GM12878 (cell line): ENCODE measurements around the gene HTRA2. TPM values are rescaled to one million over a fixed set of nuclear protein-coding genes. Genes with fewer than 3 reads are reported as not detected.

Experiments used
- BACH1 ChIP-seq: fragments of 450-650 bp; IDR thresholded peaks from 2 replicates; pipeline ENCODE4 v1.6.1; 2017; ENCODE audit warnings: mild to moderate bottlenecking, borderline replicate concordance
- BCLAF1 ChIP-seq: fragments of 450-650 bp; IDR thresholded peaks from 2 replicates; pipeline ENCODE4 v1.6.1; 2017; ENCODE audit warnings: antibody characterized with exemption, mild to moderate bottlenecking, moderate library complexity
- BHLHE40 ChIP-seq, 2 experiments: fragments of 450-650 bp in 1 of 2; IDR thresholded peaks; 2 replicates each; pipeline ENCODE4 v1.6.1; 2011 to 2017; ENCODE audit warnings: low read depth in 2 of 2, borderline replicate concordance in 1 of 2, improper control_type of control experiment in 1 of 2, low read length in 1 of 2, mild to moderate bottlenecking in 1 of 2
- DPF2 ChIP-seq: fragments of 450-650 bp; IDR thresholded peaks from 2 replicates; pipeline ENCODE4 v1.6.1; 2017; ENCODE audit warnings: mild to moderate bottlenecking
- ESRRA ChIP-seq: IDR thresholded peaks from 2 replicates; pipeline ENCODE4 v1.6.1; 2012; ENCODE audit warnings: mild to moderate bottlenecking, low read length, improper control_type of control experiment
- FOXM1 ChIP-seq: IDR thresholded peaks from 2 replicates; pipeline ENCODE4 v1.6.1; 2012; ENCODE audit warnings: low read depth, mild to moderate bottlenecking, inconsistent platforms, low read length, moderate library complexity
- IRF3 ChIP-seq: fragments of 450-650 bp; IDR thresholded peaks from 2 replicates; pipeline ENCODE4 v1.6.1; 2014; ENCODE audit warnings: mild to moderate bottlenecking
- MXI1 ChIP-seq: fragments of 150-350 bp; IDR thresholded peaks from 2 replicates; pipeline ENCODE4 v1.6.1; 2011; ENCODE audit warnings: low read depth, mild to moderate bottlenecking, inconsistent platforms, low read length, improper control_type of control experiment
- NFXL1 ChIP-seq: fragments of 450-650 bp; IDR thresholded peaks from 2 replicates; pipeline ENCODE4 v1.6.1; 2017; ENCODE audit warnings: antibody characterized with exemption, mild to moderate bottlenecking, borderline replicate concordance
- NFYB ChIP-seq: IDR thresholded peaks from 2 replicates; pipeline ENCODE4 v1.6.1; 2011; ENCODE audit warnings: low read depth, mild to moderate bottlenecking, low read length, improper control_type of control experiment, moderate library complexity; ENCODE audit not compliant: insufficient read depth
- NKRF ChIP-seq: fragments of 450-650 bp; conservative IDR thresholded peaks from 2 replicates; pipeline ENCODE4 v1.6.1; 2017; ENCODE audit warnings: mild to moderate bottlenecking, moderate library complexity
- NR2F1 ChIP-seq: fragments of 450-650 bp; conservative IDR thresholded peaks from 2 replicates; pipeline ENCODE4 v1.6.1; 2017; ENCODE audit warnings: mild to moderate bottlenecking
- NRF1 ChIP-seq: conservative IDR thresholded peaks from 2 replicates; pipeline ENCODE4 v1.6.1; 2011; ENCODE audit warnings: mild to moderate bottlenecking, low read depth, low read length, improper control_type of control experiment
- PML ChIP-seq: IDR thresholded peaks from 2 replicates; pipeline ENCODE4 v1.6.1; 2012; ENCODE audit warnings: low read length, inconsistent platforms
- POLR2A ChIP-seq: IDR thresholded peaks from 2 replicates; pipeline ENCODE4 v1.6.1; 2011; ENCODE audit warnings: low read depth, mild to moderate bottlenecking, low read length
- SMARCA5 ChIP-seq: fragments of 450-650 bp; IDR thresholded peaks from 2 replicates; pipeline ENCODE4 v1.6.1; 2017; ENCODE audit warnings: mild to moderate bottlenecking
- USF2 ChIP-seq: IDR thresholded peaks from 2 replicates; pipeline ENCODE4 v1.6.1; 2011; ENCODE audit warnings: low read depth, low read length, improper control_type of control experiment, borderline replicate concordance
- YY1 ChIP-seq: IDR thresholded peaks from 2 replicates; pipeline ENCODE4 v1.6.1; 2011; ENCODE audit warnings: low read depth, mild to moderate bottlenecking, low read length
- ZNF687 ChIP-seq: fragments of 450-650 bp; IDR thresholded peaks from 2 replicates; pipeline ENCODE4 v1.6.1; 2017; ENCODE audit warnings: mild to moderate bottlenecking, moderate library complexity
- polyA plus RNA-seq, 11 experiments: library from polyadenylated mRNA; depleted of rRNA in 4 of 11; unstranded in 6 of 11; stranded (reverse) in 5 of 11; fragments of >200 nt; fragmentation: Nextera tagmentation in 4 of 11; fragmentation: Illumina TruSeq in 1 of 11; extraction: Ambion mirVana in 4 of 11; extraction: Trizol in 1 of 11; gene quantifications; 1 replicate in 1 of 11; 2 replicates in 10 of 11; pipeline versions ENCODE4 v1.2.1 to v1.2.3, GENCODE V29; 2011 to 2016; ENCODE audit warnings: inconsistent platforms in 2 of 11, missing spikeins in 2 of 11, low read depth in 1 of 11
- total RNA-seq, 4 experiments: library from RNA; depleted of rRNA in 3 of 4; stranded (reverse); fragments of >200 nt in 3 of 4; fragmentation: Illumina TruSeq in 1 of 4; extraction: Trizol in 1 of 4; gene quantifications; 2 replicates each; pipeline versions ENCODE4 v1.2.1 to v1.2.3, GENCODE V29; 2013 to 2021

The HTRA2 gene
- total and polyA plus RNA-seq, 10 of the 15 experiments (the other 5 are each of a cell fraction or from before 2014, with no cell fraction given), result 42.3 to 73.9 (median 54.6) TPM

GRCh38 chr2:74507145-74507925 is 22.4 kb upstream of the HTRA2 start, which contains the start of gene PCGF1 (continued):
- TF ChIP-seq BCLAF1 (no peak), BACH1 (peak; percentile 85), PML (peak; percentile 67; the same call in 1 of the 2 replicates), MXI1 (peak; percentile 87; the same call in 1 of the 2 replicates), DPF2 (peak; percentile 31; the same call in 1 of the 2 replicates), YY1 (peak; percentile 98), ESRRA (0 out of 2 replicates have a peak, but pooled peaks have one; percentile 60), ZNF687 (peak; percentile 66), USF2 (peak; percentile 53), POLR2A (peak; percentile 94), NR2F1 (peak; percentile 85), NFXL1 (no peak), IRF3 (peak; percentile 23; the same call in 1 of the 2 replicates), NRF1 (peak; percentile 97), SMARCA5 (peak; percentile 84; the same call in 1 of the 2 replicates), NKRF (peak; percentile 80; the same call in 1 of the 2 replicates), BHLHE40 (IDR thresholded peaks at IDR 0.05; ENCODE audit: borderline replicate concordance in 1 of 2, low read depth in 2 of 2, low read length in 1 of 2) (peak; percentile 98 to 99), FOXM1 (no peak), NFYB (peak; percentile 55; the same call in 1 of the 2 replicates)
